Right forelimb (tissue), 1 donor: ENCODE data around the gene NACA2.
"Not testable (repeated sequence)": the region's sequence is repeated elsewhere in the genome, so short reads cannot be mapped to it uniquely, and the experiment has no call there.

Experiments
- DNase-seq: peaks from one replicate; pipeline ENCODE4 v3.0.0-alpha.2; 2018

NACA2 gene

GRCh38 chr17:61598014-61598413, 7.0 kb upstream of the NACA2 start:
- DNase-seq, result no peak

GRCh38 chr17:61597607-61598006, 6.6 kb upstream of the NACA2 start:
- no peak for DNase-seq

DNA sequence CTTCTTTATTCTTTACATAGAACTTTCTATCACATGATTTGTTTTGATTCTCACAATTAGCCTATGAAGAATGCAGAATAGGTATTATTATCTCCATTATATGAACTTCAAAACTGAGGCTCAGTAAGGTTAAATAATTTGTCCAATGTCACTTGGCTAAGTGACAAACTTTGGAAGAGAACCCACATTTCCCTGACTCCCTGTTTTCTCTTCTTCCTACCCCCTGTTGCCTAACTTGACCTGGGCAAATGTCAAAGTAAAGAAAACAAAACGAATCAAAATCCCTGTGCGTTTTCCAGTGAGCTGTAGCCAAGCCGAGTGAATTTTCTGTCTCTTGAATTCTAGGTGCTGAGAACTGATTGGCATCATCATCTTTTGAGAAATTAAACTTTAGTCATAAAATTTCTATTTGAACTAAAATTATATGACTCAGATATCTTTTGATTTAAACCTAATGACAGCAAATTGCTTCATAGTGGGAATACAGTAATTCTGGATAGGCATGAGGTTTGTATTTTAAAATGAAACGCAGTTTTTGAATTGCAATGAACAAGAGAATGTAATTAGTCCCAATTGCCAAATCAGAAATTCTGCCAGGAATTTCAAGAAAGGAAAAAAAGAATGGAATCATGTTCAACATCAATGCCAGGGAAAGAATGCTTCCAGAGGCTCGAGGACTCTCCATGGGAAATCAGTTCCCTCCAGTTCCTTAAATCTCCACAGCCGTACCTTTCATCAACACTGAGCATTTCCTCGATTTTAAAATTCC, 4.6 kb upstream of the NACA2 start:
- no peak for DNase-seq

GRCh38 chr17:61594294-61594825, 3.3 kb upstream of the NACA2 start:
- DNase-seq, result no peak

DNA sequence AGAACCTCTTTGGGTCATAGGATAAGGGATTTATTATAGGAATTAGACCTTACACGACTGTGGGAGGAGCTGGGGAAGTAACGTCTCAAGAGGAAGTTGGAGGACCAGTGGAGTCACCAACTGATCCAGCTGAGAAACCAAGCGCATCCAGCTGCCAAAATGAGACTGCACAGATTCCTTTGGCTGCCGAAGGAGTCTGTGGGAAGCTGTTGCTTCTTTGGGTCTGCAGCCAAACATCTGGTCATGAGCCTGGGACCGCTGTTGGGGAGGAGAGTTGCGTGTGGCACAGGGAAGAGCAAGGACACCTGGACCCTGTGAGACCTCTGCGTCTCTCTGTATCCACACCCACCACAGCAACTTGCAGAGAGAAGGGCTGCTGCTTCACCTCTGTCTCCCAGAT, 2.4 kb upstream of the NACA2 start:
- peak; percentile 46 for DNase-seq

- no peak for DNase-seq
Observed at GRCh38 chr17:61591930-61592329, 911 bp upstream of the NACA2 start.

DNA sequence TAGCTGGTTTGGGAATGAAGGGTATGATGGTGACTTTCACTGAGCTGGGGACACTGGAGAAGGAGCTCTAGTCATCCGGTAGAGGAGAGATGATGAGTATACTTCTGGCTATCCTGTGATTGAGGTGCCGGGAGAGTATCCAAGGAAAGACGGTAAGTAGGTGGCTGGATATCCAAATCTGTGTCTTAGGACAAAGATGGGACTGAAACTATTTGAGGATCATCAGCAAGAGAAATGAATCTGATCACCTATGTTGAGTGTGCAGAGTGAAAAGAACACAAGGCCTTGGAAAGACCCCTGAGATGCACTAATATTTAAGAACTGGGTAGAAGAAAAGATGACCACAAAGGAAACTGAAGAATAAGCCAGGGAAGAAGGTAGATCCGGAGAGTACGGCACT, 1.0 kb downstream of the NACA2 start:
- no peak for DNase-seq

DNA sequence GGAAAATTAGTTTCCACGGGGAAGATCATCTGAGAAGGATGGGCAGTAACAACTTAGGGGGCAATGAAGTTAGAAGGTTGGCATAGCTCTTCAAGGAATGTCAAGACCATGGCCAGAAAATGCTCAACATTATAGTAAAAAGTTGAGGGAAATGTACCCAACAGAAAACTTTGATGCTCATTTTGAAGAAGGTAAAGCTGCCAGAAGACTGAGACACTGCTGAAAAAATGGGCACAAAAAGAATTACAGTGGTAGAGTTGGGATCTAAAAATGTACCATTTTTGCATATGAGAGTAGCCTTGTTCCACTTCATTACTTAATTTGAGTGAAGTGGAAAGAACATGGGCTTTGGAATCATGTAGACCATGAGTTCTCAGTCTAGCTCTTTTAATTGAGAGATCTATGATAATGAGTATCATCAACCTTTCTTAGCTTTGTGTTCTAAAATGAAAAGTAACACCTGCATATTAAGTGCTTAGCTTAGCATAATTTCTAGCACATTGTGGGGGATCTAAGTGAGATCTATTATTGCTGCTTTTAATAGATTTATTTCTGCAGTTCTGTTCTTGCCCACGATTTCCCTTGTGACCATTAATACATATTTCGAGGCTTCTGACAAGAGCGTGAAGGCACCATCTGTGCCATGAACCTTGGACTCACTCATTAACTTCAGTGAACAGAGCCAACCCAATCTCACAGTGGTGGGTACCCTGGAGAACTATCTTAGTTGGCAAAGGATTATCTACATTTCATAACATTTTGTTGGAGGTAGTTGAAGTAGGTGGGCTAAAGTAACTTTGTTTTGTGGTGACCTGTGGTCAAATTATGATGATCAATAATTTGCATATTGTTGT, 3.0 kb downstream of the NACA2 start:
- no peak for DNase-seq

- no peak for DNase-seq
Observed at GRCh38 chr17:61587242-61587641, 3.8 kb downstream of the NACA2 start.

DNA sequence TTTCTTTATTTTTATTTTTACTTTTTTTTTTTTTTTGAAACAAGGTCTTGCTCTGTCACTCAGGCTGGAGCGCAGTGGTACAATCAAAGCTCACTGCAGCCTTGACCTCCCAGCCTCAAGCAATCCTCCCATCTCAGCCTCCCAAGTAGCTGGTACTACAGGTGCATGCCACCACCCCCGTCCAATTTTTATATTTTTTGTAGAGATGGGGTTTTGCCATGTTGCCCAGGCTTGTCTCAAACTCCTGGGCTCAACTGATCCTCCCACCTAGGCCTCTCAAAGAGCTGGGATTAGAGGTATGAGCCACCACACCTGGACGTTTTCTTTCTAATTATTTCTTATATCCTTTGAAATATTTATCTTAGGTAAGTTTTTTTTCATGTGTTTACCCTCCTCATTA, 4.4 kb downstream of the NACA2 start:
- DNase-seq, result not testable (repeated sequence)

DNA sequence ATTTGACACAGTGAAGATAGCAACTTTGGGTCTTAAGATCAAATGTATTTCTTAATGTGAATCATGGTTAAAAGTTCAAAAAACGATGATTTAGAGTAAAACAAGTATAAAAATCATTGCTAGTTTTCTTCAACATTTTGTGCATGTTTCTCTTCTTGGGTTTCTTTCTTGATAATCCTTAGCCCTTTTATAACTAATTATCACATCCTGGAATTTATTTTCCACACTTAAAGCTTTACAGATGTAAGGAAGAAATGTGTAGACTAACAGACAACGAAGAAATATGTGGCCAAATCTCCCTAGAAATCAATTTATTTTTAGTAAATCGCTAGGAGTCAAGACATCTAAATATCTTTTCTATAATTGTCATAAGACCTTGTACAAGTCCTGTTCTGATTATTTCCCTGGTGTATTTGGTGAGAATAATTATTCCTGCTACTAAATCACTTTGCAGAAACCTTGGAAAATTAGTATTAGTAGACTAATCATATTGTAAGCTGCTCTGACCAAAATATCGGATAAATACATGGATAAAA, 4.9 kb downstream of the NACA2 start:
- no peak for DNase-seq

DNA sequence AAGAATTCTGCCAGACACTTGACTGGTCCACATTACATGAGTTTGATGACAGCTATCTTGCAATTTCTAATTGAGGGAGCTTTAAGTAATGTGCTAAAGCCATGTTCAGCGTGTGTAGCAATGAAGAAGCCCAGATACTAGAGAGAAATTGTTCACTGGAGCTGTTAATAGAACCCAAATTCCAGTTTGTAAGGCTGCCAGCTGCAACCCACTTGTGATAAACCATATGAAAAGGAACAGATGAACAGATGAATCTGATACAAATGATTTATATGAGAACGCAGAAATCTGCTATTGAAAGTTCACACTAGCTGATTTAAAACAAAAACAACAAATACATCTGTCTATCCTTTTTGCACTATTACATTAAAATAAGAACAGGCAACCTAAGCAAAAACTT, 6.2 kb downstream of the NACA2 start:
- DNase-seq, result no peak

- no peak for DNase-seq
Observed at GRCh38 chr17:61584266-61584665, 6.8 kb downstream of the NACA2 start.

DNA sequence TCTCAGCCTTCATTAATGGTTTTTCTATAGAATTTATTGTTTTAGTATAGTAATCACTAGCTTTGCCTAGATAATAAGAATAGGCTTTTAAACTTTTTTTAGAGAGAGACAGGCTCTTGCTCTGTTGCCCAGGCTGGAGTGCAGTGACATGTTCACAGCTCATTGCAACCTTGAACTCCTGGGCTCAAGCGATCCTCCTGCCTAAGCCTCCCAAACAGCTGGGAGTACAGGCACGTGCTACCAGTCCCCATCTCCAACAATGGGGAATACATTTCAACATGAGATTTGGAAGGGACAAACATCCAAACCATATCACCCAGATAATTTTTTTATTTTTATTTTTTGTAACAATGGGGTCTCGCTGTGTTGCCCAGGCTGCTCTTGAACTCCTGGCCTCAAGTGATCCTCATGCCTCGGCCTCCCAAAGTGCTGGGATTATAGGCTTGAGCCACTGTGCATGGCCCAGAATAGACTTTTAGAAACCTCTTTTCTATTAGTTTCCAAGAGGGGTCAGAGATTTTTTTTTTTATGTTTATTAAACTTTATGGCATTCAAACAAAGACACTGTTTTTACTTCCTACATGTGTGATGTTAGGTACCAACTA, 7.3 kb downstream of the NACA2 start:
- DNase-seq, result no peak

GRCh38 chr17:61583242-61583641, 7.8 kb downstream of the NACA2 start:
- no peak for DNase-seq

DNA sequence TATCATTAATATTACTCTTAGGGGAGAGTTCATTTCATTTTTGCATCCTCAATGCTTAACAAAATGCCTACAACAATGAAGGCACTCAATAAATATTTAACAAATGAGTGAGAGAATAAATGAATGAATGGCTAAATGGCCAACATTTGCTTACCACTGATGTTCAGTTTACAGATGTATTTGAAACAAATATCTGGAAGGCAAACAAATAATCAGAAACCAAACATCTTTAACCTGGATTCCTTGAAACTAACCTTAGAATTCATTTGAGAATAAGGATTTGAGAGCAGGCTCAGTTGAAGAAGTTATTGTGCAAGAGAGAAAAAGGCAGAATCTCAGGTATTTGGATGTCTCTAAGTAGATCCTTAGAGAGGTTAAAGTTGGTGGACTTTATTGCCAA, 8.4 kb downstream of the NACA2 start:
- no peak for DNase-seq

DNA sequence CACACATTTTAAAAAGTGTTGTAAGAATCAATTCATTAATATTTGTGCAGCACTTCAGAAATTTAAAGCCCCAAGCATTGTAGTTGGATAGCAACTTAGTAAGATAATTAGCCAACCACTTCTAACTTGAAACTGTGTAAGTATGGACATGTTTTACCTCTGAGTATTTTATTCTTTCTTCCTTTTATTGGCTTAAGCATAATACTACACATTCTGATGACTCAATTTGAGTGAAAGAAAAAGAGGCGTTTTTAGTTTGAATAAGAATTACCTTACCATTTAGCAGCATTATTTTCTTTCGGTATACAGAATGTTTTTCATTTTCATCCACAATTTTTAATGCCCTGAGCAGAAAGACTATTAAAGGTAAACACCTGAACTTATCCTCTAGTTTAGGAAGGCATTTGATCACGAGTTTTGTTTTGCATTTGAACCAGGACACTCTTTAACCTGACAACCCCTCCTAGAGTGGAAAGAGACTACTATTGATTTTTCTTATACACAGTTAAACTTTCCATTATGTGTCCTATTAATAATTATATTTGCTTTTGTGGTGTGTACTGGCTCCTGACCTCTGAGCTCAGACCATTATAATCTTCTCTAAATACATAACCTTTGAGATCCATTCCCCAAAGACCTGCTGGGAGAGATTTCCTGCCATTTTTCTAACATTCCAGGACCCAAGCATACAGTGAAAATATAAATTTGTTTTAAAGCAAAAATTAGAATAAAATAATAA, 9.2 kb downstream of the NACA2 start:
- no peak for DNase-seq

DNA sequence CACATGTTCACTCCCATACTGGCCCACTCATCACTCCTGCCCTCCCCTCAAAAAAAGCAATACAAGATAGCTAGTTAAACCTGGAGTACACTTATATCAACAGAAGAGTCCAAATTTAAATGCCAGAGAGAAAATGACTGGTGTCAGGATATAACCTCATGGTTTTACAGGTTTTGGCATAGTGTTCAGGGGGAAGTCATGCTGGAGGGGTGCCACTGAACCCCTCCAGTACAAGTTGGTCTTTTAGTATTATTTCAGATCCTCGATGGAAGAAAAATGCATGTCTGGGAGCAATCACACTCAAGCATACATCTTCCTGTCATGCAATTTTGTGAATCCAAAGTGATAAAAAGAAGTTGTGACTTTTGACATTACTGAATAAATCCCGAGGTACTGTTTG, 10.5 kb downstream of the NACA2 start:
- no peak for DNase-seq

DNA sequence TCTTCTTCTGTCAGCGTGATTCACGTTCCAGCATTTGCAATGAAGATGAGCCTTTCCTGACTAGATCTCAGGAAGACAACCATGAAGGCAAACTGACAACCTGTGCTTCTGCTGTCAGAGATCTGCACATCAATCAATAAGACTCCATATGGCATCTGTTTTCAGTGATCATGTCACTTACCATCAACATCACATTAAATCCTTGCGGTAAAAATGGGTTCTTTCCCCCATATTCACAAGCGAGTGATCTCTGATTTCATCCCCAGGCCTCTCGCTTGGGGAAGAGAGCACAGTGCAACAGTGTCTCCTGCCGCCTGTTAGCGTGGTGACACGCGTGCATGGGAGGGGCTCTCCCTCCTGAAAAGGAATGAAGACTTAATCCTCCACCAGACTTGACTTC, 11.1 kb downstream of the NACA2 start:
- DNase-seq, result no peak

GRCh38 chr17:61579347-61579746, 11.7 kb downstream of the NACA2 start:
- DNase-seq, result no peak

DNA sequence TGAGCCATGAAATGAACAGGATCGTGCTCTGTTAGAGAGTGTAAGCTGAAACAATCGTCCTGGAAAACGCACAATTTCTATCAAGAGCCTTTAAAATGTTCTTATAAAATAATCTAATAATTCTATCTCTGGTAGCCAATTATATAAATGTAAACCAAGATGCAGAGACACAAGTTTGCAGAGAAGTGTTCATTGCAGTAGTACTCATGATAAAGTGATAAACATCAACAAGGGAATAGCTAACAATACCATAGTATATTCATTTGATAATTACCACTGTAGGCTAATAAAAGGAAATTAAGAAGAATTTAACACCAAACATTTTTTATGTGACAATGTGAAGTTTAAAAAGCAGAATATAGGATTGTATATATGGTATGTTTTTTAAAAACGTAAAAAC, 12.4 kb downstream of the NACA2 start:
- DNase-seq, result no peak

- DNase-seq, result no peak
Observed at GRCh38 chr17:61575983-61576382, 15.0 kb downstream of the NACA2 start.
